Osteoblast (primary cell): Measurements from ENCODE around the gene RNASE11. TPM values are rescaled to one million over a fixed set of nuclear protein-coding genes. Genes with fewer than 3 reads are reported as not detected.

Experiments
- DNase-seq: peaks from one replicate; pipeline ENCODE4 v3.0.0; 2011; ENCODE audit warnings: low spot score, mixed read lengths; ENCODE audit not compliant: insufficient read length; ENCODE audit errors: missing footprints
- H2AFZ ChIP-seq: 2 replicates; pipeline ENCODE4 v1.6.0; 2011; ENCODE audit warnings: mild to moderate bottlenecking, low read length
- H3K27ac ChIP-seq: 2 replicates; pipeline ENCODE4 v1.5.1; 2011; ENCODE audit warnings: mild to moderate bottlenecking, low read depth, low read length, moderate library complexity
- H3K27me3 ChIP-seq: 2 replicates; pipeline ENCODE4 v1.6.0; 2012; ENCODE audit warnings: mild to moderate bottlenecking, control low read depth, inconsistent platforms, low read length, moderate library complexity; ENCODE audit not compliant: insufficient read depth
- H3K36me3 ChIP-seq: 2 replicates; pipeline ENCODE4 v1.5.1; 2011; ENCODE audit warnings: mild to moderate bottlenecking, low read length, control low read depth, moderate library complexity; ENCODE audit not compliant: insufficient read depth
- H3K4me1 ChIP-seq: 2 replicates; pipeline ENCODE4 v1.5.1; 2011; ENCODE audit warnings: mild to moderate bottlenecking, low read length, control low read depth, moderate library complexity; ENCODE audit not compliant: insufficient read depth
- H3K4me2 ChIP-seq: 2 replicates; pipeline ENCODE4 v1.6.0; 2011; ENCODE audit warnings: mild to moderate bottlenecking, low read length; ENCODE audit not compliant: insufficient read depth
- H3K4me3 ChIP-seq: fragments of 200-600 bp; sonication (generic); 3 replicates; pipeline ENCODE4 v1.5.1; 2012; ENCODE audit warnings: mild to moderate bottlenecking, low read length, inconsistent platforms; ENCODE audit not compliant: insufficient read depth
- H3K79me2 ChIP-seq: 2 replicates; pipeline ENCODE4 v1.6.0; 2012; ENCODE audit warnings: mild to moderate bottlenecking, low read length, control low read depth, inconsistent platforms; ENCODE audit not compliant: insufficient read depth
- H3K9me3 ChIP-seq: 2 replicates; pipeline ENCODE4 v1.5.1; 2011; ENCODE audit warnings: low read depth, low read length, control low read depth
- H4K20me1 ChIP-seq: 2 replicates; pipeline ENCODE4 v1.6.0; 2012; ENCODE audit warnings: mild to moderate bottlenecking, low read length, control low read depth; ENCODE audit not compliant: insufficient read depth
- CTCF ChIP-seq: IDR thresholded peaks from 2 replicates; pipeline ENCODE4 v1.5.1; 2011; ENCODE audit warnings: mild to moderate bottlenecking, low read depth, low read length, moderate library complexity; ENCODE audit errors: extremely low read depth
- total RNA-seq: library from RNA; depleted of rRNA; stranded (reverse); fragments of >200 nt; gene quantifications from 2 replicates; pipeline ENCODE4 v1.2.3, GENCODE V29; 2012

RNASE11 gene
- total RNA-seq, 1 donor = not detected

- peak overlapping the region; percentile 68 for H3K27ac ChIP-seq
- peak; percentile 83 for TF ChIP-seq CTCF
Measured at GRCh38 chr14:20613094-20614037, 25.6 kb upstream of the RNASE11 start.

GRCh38 chr14:20612403-20612802, 24.6 kb upstream of the RNASE11 start:
- Histone ChIP-seq H2AFZ (no peak overlapping the region), H3K27me3 (peaks cover 2% of the 10 kb centered on the region), H3K79me2 (no peaks in the 10 kb centered on the region), H3K27ac (no peak overlapping the region), H3K9me3 (no peaks in the 10 kb centered on the region), H3K36me3 (no peaks in the 10 kb centered on the region), H3K4me1 (peaks cover 10% of the 10 kb centered on the region), H3K4me3 (no peak overlapping the region), H4K20me1 (no peaks in the 10 kb centered on the region), H3K4me2 (no peak overlapping the region)
- no peak for TF ChIP-seq CTCF
- DNase-seq = no peak

More at GRCh38 chr14:20613094-20614037, 25.6 kb upstream of the RNASE11 start:
- Histone ChIP-seq H3K4me2 (peak overlapping the region; percentile 91), H3K4me1 (peaks cover 10% of the 10 kb centered on the region), H3K79me2 (no peaks in the 10 kb centered on the region), H2AFZ (peak overlapping the region; percentile 90), H3K36me3 (no peaks in the 10 kb centered on the region), H3K4me3 (peak overlapping the region; percentile 78), H3K9me3 (no peaks in the 10 kb centered on the region), H3K27me3 (peaks cover 2% of the 10 kb centered on the region), H4K20me1 (no peaks in the 10 kb centered on the region)
- peak; percentile 87 for DNase-seq

GRCh38 chr14:20611277-20611676, 23.5 kb upstream of the RNASE11 start:
- H3K4me1 ChIP-seq = peaks cover 10% of the 10 kb centered on the region
- no peaks in the 10 kb centered on the region for H4K20me1 ChIP-seq
- no peak overlapping the region for H3K4me2 ChIP-seq
- no peak overlapping the region for H3K4me3 ChIP-seq
- no peak overlapping the region for H3K27ac ChIP-seq
- no peak overlapping the region for H2AFZ ChIP-seq
- DNase-seq = no peak
- no peaks in the 10 kb centered on the region for H3K9me3 ChIP-seq
- H3K36me3 ChIP-seq = no peaks in the 10 kb centered on the region
- no peaks in the 10 kb centered on the region for H3K79me2 ChIP-seq
- no peaks in the 10 kb centered on the region for H3K27me3 ChIP-seq
- TF ChIP-seq CTCF = no peak
